Kidney epithelial cell (primary cell): ENCODE results near the gene TGM6. TPM values are rescaled to one million over a fixed set of nuclear protein-coding genes. Genes with fewer than 3 reads are reported as not detected.

Source experiments
- DNase-seq: peaks from one replicate; pipeline ENCODE4 v3.0.0-alpha.2; 2010; ENCODE audit warnings: low read depth
- H3K27me3 ChIP-seq: 2 replicates; pipeline ENCODE4 v1.6.0; 2011; ENCODE audit warnings: low read length; ENCODE audit not compliant: control insufficient read depth, insufficient read depth
- H3K36me3 ChIP-seq: 2 replicates; pipeline ENCODE4 v1.5.1; 2011; ENCODE audit warnings: low read length; ENCODE audit not compliant: control insufficient read depth, insufficient read depth
- H3K4me3 ChIP-seq: 2 replicates; pipeline ENCODE4 v1.5.1; 2011; ENCODE audit warnings: low read depth, mild to moderate bottlenecking, control low read depth, low read length
- CTCF ChIP-seq: IDR thresholded peaks from 2 replicates; pipeline ENCODE4 v1.5.1; 2011; ENCODE audit warnings: mild to moderate bottlenecking, moderate library complexity, low read length, control low read depth, inconsistent platforms; ENCODE audit not compliant: insufficient read depth, poor library complexity, severe bottlenecking
- total RNA-seq: library from RNA; depleted of rRNA; stranded (reverse); fragments of >200 nt; gene quantifications from 2 replicates; pipeline ENCODE4 v1.2.3, GENCODE V29; 2015

TGM6 gene
- total RNA-seq, 1 donor from 2014 or later: not detected

- no peak for TF ChIP-seq CTCF
- Histone ChIP-seq H3K27me3 (no peaks in the 10 kb centered on the region), H3K4me3 (no peak overlapping the region), H3K36me3 (peaks cover 9% of the 10 kb centered on the region)
- no peak for DNase-seq
Measured at GRCh38 chr20:2465100-2465499, 84.4 kb downstream of the TGM6 start.

GRCh38 chr20:2467412-2467811, 86.7 kb downstream of the TGM6 start:
- no peaks in the 10 kb centered on the region for H3K27me3 ChIP-seq
- TF ChIP-seq CTCF: no peak
- no peak for DNase-seq
- peaks cover 9% of the 10 kb centered on the region for H3K36me3 ChIP-seq
- H3K4me3 ChIP-seq: no peak overlapping the region

GRCh38 chr20:2468581-2469407, 88.1 kb downstream of the TGM6 start:
- H3K36me3 ChIP-seq: peaks cover 2% of the 10 kb centered on the region
- H3K27me3 ChIP-seq: no peaks in the 10 kb centered on the region
- TF ChIP-seq CTCF: no peak
- DNase-seq: no peak
- peak overlapping the region; percentile 73 for H3K4me3 ChIP-seq

GRCh38 chr20:2469991-2470422, 89.3 kb downstream of the TGM6 start:
- peak overlapping the region; percentile 73 for H3K4me3 ChIP-seq
- no peaks in the 10 kb centered on the region for H3K27me3 ChIP-seq
- no peak for TF ChIP-seq CTCF
- H3K36me3 ChIP-seq: no peaks in the 10 kb centered on the region
- peak; percentile 10 for DNase-seq

- no peaks in the 10 kb centered on the region for H3K27me3 ChIP-seq
- DNase-seq: peak; percentile 96
- no peaks in the 10 kb centered on the region for H3K36me3 ChIP-seq
- TF ChIP-seq CTCF: no peak
- H3K4me3 ChIP-seq: peak within 1 kb of the TSS; percentile 73
Measured at GRCh38 chr20:2470423-2471193, 89.9 kb downstream of the TGM6 start, which contains the start of gene SNRPB. Gene SNRPB, minus strand, starts transcription at chr20:2470789. Its CDS starts 99 bp downstream, at chr20:2470690.
